HepG2 (cell line): Measurements from ENCODE around the gene CD96.

ENCODE experiments used
- ATF7 ChIP-seq, 2 experiments: fragments of 450-650 bp in 1 of 2; sonication (generic) in 1 of 2; formaldehyde crosslinking in 1 of 2; IDR thresholded peaks; 2 replicates each; pipeline versions ENCODE4 v1.4.0 to v1.6.1; 2016 to 2020; ENCODE audit warnings: antibody characterized with exemption in 1 of 2, mild to moderate bottlenecking in 1 of 2, missing genetic modification reagents in 1 of 2
- FOXM1 ChIP-seq: sonication (generic); formaldehyde crosslinking; IDR thresholded peaks from 2 replicates; pipeline ENCODE4 v1.5.0; 2020; ENCODE audit warnings: missing genetic modification reagents
- KDM1A ChIP-seq: IDR thresholded peaks from 2 replicates; pipeline ENCODE4 v1.6.1; 2016; ENCODE audit warnings: missing compliant biosample characterization
- KDM5A ChIP-seq: fragments of 200-600 bp; sonication (generic); IDR thresholded peaks from 2 replicates; pipeline ENCODE4 v1.7.0; 2018; ENCODE audit warnings: antibody characterized with exemption, mild to moderate bottlenecking, low read length, borderline replicate concordance
- MBD4 ChIP-seq: IDR thresholded peaks from 2 replicates; pipeline ENCODE4 v1.6.1; 2012; ENCODE audit warnings: low read length, inconsistent platforms, borderline replicate concordance
- PLRG1 ChIP-seq: fragments of 450-650 bp; conservative IDR thresholded peaks from 2 replicates; pipeline ENCODE4 v1.6.1; 2016
- RELA ChIP-seq: sonication (generic); formaldehyde crosslinking; IDR thresholded peaks from 2 replicates; pipeline ENCODE4 v1.4.0; 2020; ENCODE audit warnings: missing genetic modification reagents
- ZNF232 ChIP-seq: sonication (generic); formaldehyde crosslinking; IDR thresholded peaks from 2 replicates; pipeline ENCODE4 v1.4.0; 2020; ENCODE audit warnings: missing genetic modification reagents, borderline replicate concordance
- ZNF546 ChIP-seq: sonication (generic); formaldehyde crosslinking; conservative IDR thresholded peaks from 2 replicates; pipeline ENCODE4 v1.8.1; 2023; ENCODE audit warnings: mild to moderate bottlenecking, missing genetic modification reagents
- TF ChIP-seq, protein P1 (sequence below): sonication (generic); formaldehyde crosslinking; IDR thresholded peaks from 2 replicates; pipeline ENCODE4 v1.5.0; 2020; ENCODE audit warnings: mild to moderate bottlenecking, missing genetic modification reagents, moderate library complexity
- TF ChIP-seq, protein P2 (sequence below): sonication (generic); formaldehyde crosslinking; conservative IDR thresholded peaks from 2 replicates; pipeline ENCODE4 v1.4.0; 2020; ENCODE audit warnings: missing genetic modification reagents
- TF ChIP-seq, protein P3 (sequence below), 2 experiments: IDR thresholded peaks; 2 replicates each; pipeline ENCODE4 v1.6.1; 2011 to 2012; ENCODE audit warnings: low read length in 2 of 2, borderline replicate concordance in 1 of 2, low read depth in 1 of 2, mild to moderate bottlenecking in 1 of 2, moderate library complexity in 1 of 2

DNA sequence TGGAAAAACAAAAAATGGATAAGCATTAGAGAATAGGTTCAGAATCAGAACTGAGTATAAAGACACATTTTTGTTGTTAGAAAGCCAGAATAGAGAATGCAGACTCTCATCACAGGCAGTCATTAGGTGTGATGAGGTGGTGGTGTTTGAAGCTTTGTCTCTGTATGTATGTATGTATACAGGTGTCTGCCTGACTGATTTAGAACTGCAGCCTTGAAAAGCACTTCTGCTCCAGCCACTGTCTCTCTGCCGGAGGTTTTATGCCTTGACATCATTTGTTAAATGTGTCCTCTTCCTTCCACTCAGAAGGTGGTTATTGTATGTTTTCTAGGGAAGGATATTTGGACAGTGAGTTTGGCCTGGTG lies 133.8 kb downstream of the CD96 start:
- TF ChIP-seq, protein P1, sequence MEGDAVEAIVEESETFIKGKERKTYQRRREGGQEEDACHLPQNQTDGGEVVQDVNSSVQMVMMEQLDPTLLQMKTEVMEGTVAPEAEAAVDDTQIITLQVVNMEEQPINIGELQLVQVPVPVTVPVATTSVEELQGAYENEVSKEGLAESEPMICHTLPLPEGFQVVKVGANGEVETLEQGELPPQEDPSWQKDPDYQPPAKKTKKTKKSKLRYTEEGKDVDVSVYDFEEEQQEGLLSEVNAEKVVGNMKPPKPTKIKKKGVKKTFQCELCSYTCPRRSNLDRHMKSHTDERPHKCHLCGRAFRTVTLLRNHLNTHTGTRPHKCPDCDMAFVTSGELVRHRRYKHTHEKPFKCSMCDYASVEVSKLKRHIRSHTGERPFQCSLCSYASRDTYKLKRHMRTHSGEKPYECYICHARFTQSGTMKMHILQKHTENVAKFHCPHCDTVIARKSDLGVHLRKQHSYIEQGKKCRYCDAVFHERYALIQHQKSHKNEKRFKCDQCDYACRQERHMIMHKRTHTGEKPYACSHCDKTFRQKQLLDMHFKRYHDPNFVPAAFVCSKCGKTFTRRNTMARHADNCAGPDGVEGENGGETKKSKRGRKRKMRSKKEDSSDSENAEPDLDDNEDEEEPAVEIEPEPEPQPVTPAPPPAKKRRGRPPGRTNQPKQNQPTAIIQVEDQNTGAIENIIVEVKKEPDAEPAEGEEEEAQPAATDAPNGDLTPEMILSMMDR (CRISPR knock-in tag), result no peak
- TF ChIP-seq FOXM1 (CRISPR knock-in tag), result no peak
- TF ChIP-seq KDM5A, result no peak
- TF ChIP-seq MBD4, result no peak
- no peak for TF ChIP-seq ZNF232 (CRISPR knock-in tag)
- no peak for TF ChIP-seq PLRG1
- no peak for TF ChIP-seq KDM1A (CRISPR knock-in tag)
- TF ChIP-seq ATF7 (IDR thresholded peaks at IDR 0.05), result no peak
- TF ChIP-seq ATF7 (CRISPR knock-in tag; IDR thresholded peaks at IDR 0.05), result no peak
- TF ChIP-seq, protein P2, sequence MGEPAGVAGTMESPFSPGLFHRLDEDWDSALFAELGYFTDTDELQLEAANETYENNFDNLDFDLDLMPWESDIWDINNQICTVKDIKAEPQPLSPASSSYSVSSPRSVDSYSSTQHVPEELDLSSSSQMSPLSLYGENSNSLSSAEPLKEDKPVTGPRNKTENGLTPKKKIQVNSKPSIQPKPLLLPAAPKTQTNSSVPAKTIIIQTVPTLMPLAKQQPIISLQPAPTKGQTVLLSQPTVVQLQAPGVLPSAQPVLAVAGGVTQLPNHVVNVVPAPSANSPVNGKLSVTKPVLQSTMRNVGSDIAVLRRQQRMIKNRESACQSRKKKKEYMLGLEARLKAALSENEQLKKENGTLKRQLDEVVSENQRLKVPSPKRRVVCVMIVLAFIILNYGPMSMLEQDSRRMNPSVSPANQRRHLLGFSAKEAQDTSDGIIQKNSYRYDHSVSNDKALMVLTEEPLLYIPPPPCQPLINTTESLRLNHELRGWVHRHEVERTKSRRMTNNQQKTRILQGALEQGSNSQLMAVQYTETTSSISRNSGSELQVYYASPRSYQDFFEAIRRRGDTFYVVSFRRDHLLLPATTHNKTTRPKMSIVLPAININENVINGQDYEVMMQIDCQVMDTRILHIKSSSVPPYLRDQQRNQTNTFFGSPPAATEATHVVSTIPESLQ, result no peak
- no peak for TF ChIP-seq ZNF546 (CRISPR knock-in tag)
- no peak for TF ChIP-seq RELA (CRISPR knock-in tag)
- TF ChIP-seq, protein P3, sequence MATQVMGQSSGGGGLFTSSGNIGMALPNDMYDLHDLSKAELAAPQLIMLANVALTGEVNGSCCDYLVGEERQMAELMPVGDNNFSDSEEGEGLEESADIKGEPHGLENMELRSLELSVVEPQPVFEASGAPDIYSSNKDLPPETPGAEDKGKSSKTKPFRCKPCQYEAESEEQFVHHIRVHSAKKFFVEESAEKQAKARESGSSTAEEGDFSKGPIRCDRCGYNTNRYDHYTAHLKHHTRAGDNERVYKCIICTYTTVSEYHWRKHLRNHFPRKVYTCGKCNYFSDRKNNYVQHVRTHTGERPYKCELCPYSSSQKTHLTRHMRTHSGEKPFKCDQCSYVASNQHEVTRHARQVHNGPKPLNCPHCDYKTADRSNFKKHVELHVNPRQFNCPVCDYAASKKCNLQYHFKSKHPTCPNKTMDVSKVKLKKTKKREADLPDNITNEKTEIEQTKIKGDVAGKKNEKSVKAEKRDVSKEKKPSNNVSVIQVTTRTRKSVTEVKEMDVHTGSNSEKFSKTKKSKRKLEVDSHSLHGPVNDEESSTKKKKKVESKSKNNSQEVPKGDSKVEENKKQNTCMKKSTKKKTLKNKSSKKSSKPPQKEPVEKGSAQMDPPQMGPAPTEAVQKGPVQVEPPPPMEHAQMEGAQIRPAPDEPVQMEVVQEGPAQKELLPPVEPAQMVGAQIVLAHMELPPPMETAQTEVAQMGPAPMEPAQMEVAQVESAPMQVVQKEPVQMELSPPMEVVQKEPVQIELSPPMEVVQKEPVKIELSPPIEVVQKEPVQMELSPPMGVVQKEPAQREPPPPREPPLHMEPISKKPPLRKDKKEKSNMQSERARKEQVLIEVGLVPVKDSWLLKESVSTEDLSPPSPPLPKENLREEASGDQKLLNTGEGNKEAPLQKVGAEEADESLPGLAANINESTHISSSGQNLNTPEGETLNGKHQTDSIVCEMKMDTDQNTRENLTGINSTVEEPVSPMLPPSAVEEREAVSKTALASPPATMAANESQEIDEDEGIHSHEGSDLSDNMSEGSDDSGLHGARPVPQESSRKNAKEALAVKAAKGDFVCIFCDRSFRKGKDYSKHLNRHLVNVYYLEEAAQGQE (IDR thresholded peaks at IDR 0.05; ENCODE audit: borderline replicate concordance in 1 of 2, low read depth in 1 of 2, low read length in 2 of 2), result no peak
